IMR-90 (cell line): Measurements from ENCODE around the gene KITLG. TPM values are rescaled to one million over a fixed set of nuclear protein-coding genes. Genes with fewer than 3 reads are reported as not detected.

ENCODE experiments used
- ATAC-seq: fragments of 200-7000 bp; cut with Tn5 transposase; 2 replicates; pipeline ENCODE4 v1.9.1; 2020; ENCODE audit warnings: low read depth, mild to moderate bottlenecking, moderate library complexity
- BruUV-seq: library from RNA; stranded (reverse); fragments of 400-500 nt; replicated peaks from 2 replicates; lab custom pipeline; 2021; lab: Mats Ljungman, UMichigan
- CTCF ChIA-PET: fragments of 300-600 bp; formaldehyde crosslinking; extraction: SDS; loops from one replicate; lab custom pipeline; 2021; ENCODE audit warnings: antibody characterized with exemption; lab: Yijun Ruan, JAX
- POLR2A ChIA-PET: fragments of 300-600 bp; sonication (Branson Sonifier 250); formaldehyde crosslinking; loops from one replicate; lab custom pipeline; 2022; ENCODE audit warnings: antibody characterized with exemption; ENCODE audit not compliant: unreplicated experiment; lab: Charles Lee
- DNase-seq: peaks from one replicate; pipeline ENCODE4 v3.0.0; 2013
- H2AFZ ChIP-seq: replicated peaks from 2 replicates; pipeline ENCODE3; 2013; ENCODE audit warnings: low read length, mild to moderate bottlenecking; ENCODE audit not compliant: poor library complexity
- H2AK5ac ChIP-seq: 2 replicates; pipeline ENCODE4 v1.6.1; 2013; ENCODE audit warnings: low read depth, low read length, inconsistent platforms
- H2AK9ac ChIP-seq: replicated peaks from 2 replicates; pipeline ENCODE3; 2013; ENCODE audit warnings: mild to moderate bottlenecking, low read depth, low read length, moderate library complexity; ENCODE audit not compliant: poor library complexity
- H2BK120ac ChIP-seq: 2 replicates; pipeline ENCODE4 v1.6.1; 2013; ENCODE audit warnings: low read depth, low read length, inconsistent platforms
- H2BK15ac ChIP-seq: 3 replicates; pipeline ENCODE4 v1.6.1; 2013; ENCODE audit warnings: low read depth, low read length, inconsistent platforms
- H2BK20ac ChIP-seq: 2 replicates; pipeline ENCODE4 v1.6.1; 2013; ENCODE audit warnings: low read depth, mild to moderate bottlenecking, inconsistent platforms, low read length, moderate library complexity
- H2BK5ac ChIP-seq: 2 replicates; pipeline ENCODE4 v1.6.1; 2013; ENCODE audit warnings: mild to moderate bottlenecking, low read depth, low read length, inconsistent platforms; ENCODE audit not compliant: poor library complexity, severe bottlenecking
- H3K14ac ChIP-seq: replicated peaks from 2 replicates; pipeline ENCODE4 v1.6.1; 2013; ENCODE audit warnings: low read depth, low read length, inconsistent platforms
- H3K18ac ChIP-seq: 2 replicates; pipeline ENCODE4 v1.6.1; 2013; ENCODE audit warnings: low read depth, low read length, control low read depth
- H3K23ac ChIP-seq: 2 replicates; pipeline ENCODE4 v1.6.1; 2013; ENCODE audit warnings: low read depth, low read length, inconsistent platforms
- H3K27ac ChIP-seq: 2 replicates; pipeline ENCODE4 v1.5.1; 2013; ENCODE audit warnings: mild to moderate bottlenecking, control low read depth, low read length; ENCODE audit not compliant: insufficient read depth
- H3K27me3 ChIP-seq: 2 replicates; pipeline ENCODE4 v1.6.1; 2013; ENCODE audit warnings: low read length; ENCODE audit not compliant: control insufficient read depth, insufficient read depth
- H3K36me3 ChIP-seq: 2 replicates; pipeline ENCODE4 v1.6.1; 2013; ENCODE audit warnings: low read length, mixed read lengths; ENCODE audit not compliant: control insufficient read depth, insufficient read depth
- H3K4ac ChIP-seq: 2 replicates; pipeline ENCODE4 v1.6.1; 2013; ENCODE audit warnings: low read depth, low read length, inconsistent platforms
- H3K4me1 ChIP-seq: 2 replicates; pipeline ENCODE4 v1.6.1; 2013; ENCODE audit warnings: low read length, mixed read lengths; ENCODE audit not compliant: control insufficient read depth, insufficient read depth
- H3K4me2 ChIP-seq: 2 replicates; pipeline ENCODE4 v1.6.1; 2013; ENCODE audit warnings: low read depth, mild to moderate bottlenecking, control low read depth, low read length, moderate library complexity
- H3K4me3 ChIP-seq: 2 replicates; pipeline ENCODE4 v1.5.1; 2013; ENCODE audit warnings: low read depth, mild to moderate bottlenecking, control low read depth, low read length, moderate library complexity; ENCODE audit not compliant: insufficient read depth
- H3K56ac ChIP-seq: 2 replicates; pipeline ENCODE4 v1.6.1; 2013; ENCODE audit warnings: low read length, inconsistent platforms; ENCODE audit not compliant: insufficient read depth; ENCODE audit errors: extremely low read depth
- H3K79me1 ChIP-seq, 2 experiments: 2 replicates each; pipeline ENCODE4 v1.6.1; 2013; ENCODE audit warnings: low read length in 2 of 2, inconsistent platforms in 1 of 2, low read depth in 1 of 2
- H3K9ac ChIP-seq: 2 replicates; pipeline ENCODE4 v1.6.1; 2013; ENCODE audit warnings: low read depth, low read length, control low read depth
- H3K9me1 ChIP-seq: 2 replicates; pipeline ENCODE4 v1.6.1; 2013; ENCODE audit warnings: low read length, inconsistent platforms; ENCODE audit not compliant: insufficient read depth
- H3K9me3 ChIP-seq: 2 replicates; pipeline ENCODE4 v1.6.1; 2013; ENCODE audit warnings: low read length; ENCODE audit not compliant: control insufficient read depth, insufficient read depth
- H4K20me1 ChIP-seq: 2 replicates; pipeline ENCODE4 v1.6.1; 2013; ENCODE audit warnings: low read length, inconsistent platforms; ENCODE audit not compliant: insufficient read depth
- H4K5ac ChIP-seq: 2 replicates; pipeline ENCODE4 v1.6.1; 2013; ENCODE audit warnings: mild to moderate bottlenecking, low read depth, low read length, control low read depth
- H4K8ac ChIP-seq, 2 experiments: 2 replicates each; pipeline ENCODE4 v1.6.1; 2013; ENCODE audit warnings: low read depth in 2 of 2, low read length in 2 of 2, control low read depth in 1 of 2, inconsistent platforms in 1 of 2
- H4K91ac ChIP-seq: 2 replicates; pipeline ENCODE4 v1.6.1; 2013; ENCODE audit warnings: low read depth, low read length, inconsistent platforms; ENCODE audit not compliant: insufficient read depth
- CEBPB ChIP-seq: IDR thresholded peaks from 2 replicates; pipeline ENCODE4 v1.6.1; 2012; ENCODE audit warnings: low read depth, low read length, improper control_type of control experiment
- CHD1 ChIP-seq: IDR thresholded peaks from 2 replicates; pipeline ENCODE4 v1.6.1; 2012; ENCODE audit warnings: low read depth, low read length, improper control_type of control experiment
- FOS ChIP-seq: fragments of 150-350 bp; IDR thresholded peaks from 2 replicates; pipeline ENCODE4 v1.6.1; 2016; ENCODE audit warnings: low read depth, low read length
- MAFK ChIP-seq: IDR thresholded peaks from 2 replicates; pipeline ENCODE4 v1.6.1; 2012; ENCODE audit warnings: low read depth, low read length, improper control_type of control experiment
- MAZ ChIP-seq: IDR thresholded peaks from 2 replicates; pipeline ENCODE4 v1.6.1; 2012; ENCODE audit warnings: low read depth, mild to moderate bottlenecking, low read length, improper control_type of control experiment, moderate library complexity, borderline replicate concordance
- MXI1 ChIP-seq: IDR thresholded peaks from 2 replicates; pipeline ENCODE4 v1.6.1; 2012; ENCODE audit warnings: low read depth, mild to moderate bottlenecking, low read length, moderate library complexity, borderline replicate concordance
- NFE2L2 ChIP-seq: fragments of 150-350 bp; IDR thresholded peaks from 2 replicates; pipeline ENCODE4 v1.6.1; 2016; ENCODE audit warnings: low read depth, mild to moderate bottlenecking, low read length
- POLR2A ChIP-seq: IDR thresholded peaks from 2 replicates; pipeline ENCODE4 v1.6.1; 2012; ENCODE audit warnings: mild to moderate bottlenecking, low read depth, low read length
- SMC3 ChIP-seq: fragments of 150-350 bp; IDR thresholded peaks from 2 replicates; pipeline ENCODE4 v1.6.1; 2016; ENCODE audit warnings: low read depth, mild to moderate bottlenecking, antibody characterized with exemption, low read length, moderate library complexity
- USF2 ChIP-seq: fragments of 150-350 bp; IDR thresholded peaks from 2 replicates; pipeline ENCODE4 v1.6.1; 2017; ENCODE audit warnings: mild to moderate bottlenecking, antibody characterized with exemption, low read length, low read depth
- WGBS, 2 experiments: methylation state at CpG; one replicate each; pipeline versions ENCODE4 v1.1.5 to v1.1.7; 2013; ENCODE audit warnings: missing lambda C conversion rate in 2 of 2; ENCODE audit not compliant: insufficient read length in 1 of 2; ENCODE audit errors: extremely low coverage in 2 of 2; 5-methylcytosine and 5-hydroxymethylcytosine counted together
- dilution Hi-C: fragments of 300-500 bp; cut with HindIII; formaldehyde crosslinking; loops from one replicate; pipeline ENCODE4 v1.14.3; 2018; ENCODE audit warnings: low sequenced_read_pairs; ENCODE audit not compliant: unreplicated experiment
- in situ Hi-C: fragments of 300-500 bp; cut with MboI; formaldehyde crosslinking; loops from 3 replicates; pipeline ENCODE4 v1.14.3; 2019; ENCODE audit warnings: low sequenced_read_pairs, inconsistent platforms, mixed read lengths
- intact Hi-C: fragments of 100-400 bp; cut with micrococcal nuclease; formaldehyde crosslinking; loops from 2 replicates; pipeline ENCODE4 v1.10.0; 2022
- polyA plus RNA-seq, 3 experiments: library from polyadenylated mRNA; depleted of rRNA; stranded (reverse); fragments of >200 nt; gene quantifications; 2 replicates each; pipeline ENCODE4 v1.2.3, GENCODE V29; 2012; ENCODE audit warnings: low replicate concordance in 1 of 3
- total RNA-seq: library from RNA; depleted of rRNA; stranded (reverse); fragments of >200 nt; gene quantifications from 2 replicates; pipeline ENCODE4 v1.2.3, GENCODE V29; 2012
- TF ChIP-seq, protein P1 (sequence below): conservative IDR thresholded peaks from 2 replicates; pipeline ENCODE4 v1.5.1; 2012; ENCODE audit warnings: mild to moderate bottlenecking, low read depth, low read length, improper control_type of control experiment

KITLG gene
- total and polyA plus RNA-seq, 2 of the 4 experiments (the other 2 are of a cell fraction) = 14.5 to 87.5 TPM

GRCh38 chr12:88628856-88629509 is 48.7 kb upstream of the KITLG start:
- H2BK20ac ChIP-seq = no peak overlapping the region
- H2BK5ac ChIP-seq = no peak overlapping the region
- H3K4me3 ChIP-seq = no peak overlapping the region
- dilution Hi-C loops (no loop called here), in situ Hi-C loops (no loop called here), intact Hi-C loops (loop anchor here (5.0 kb wide), 1 partner anchor 477 kb away; no protein-coding TSS in a partner anchor)
- no peaks in the 10 kb centered on the region for H3K79me1 ChIP-seq
- no peak overlapping the region for H3K9ac ChIP-seq
- no peak overlapping the region for H3K56ac ChIP-seq
- no peaks in the 10 kb centered on the region for H3K27me3 ChIP-seq
- no peak overlapping the region; the same call in 1 of the 2 replicates for H4K91ac ChIP-seq
- no peak overlapping the region for H3K14ac ChIP-seq
- ATAC-seq (no peak; the same call in 1 of the 2 replicates), DNase-seq (peak; percentile 22)
- no peak overlapping the region for H3K18ac ChIP-seq
- peak overlapping the region; percentile 11 for H2AK5ac ChIP-seq
- no peaks in the 10 kb centered on the region for H3K4me1 ChIP-seq
- no peaks in the 10 kb centered on the region for H4K20me1 ChIP-seq
- POLR2A ChIA-PET = no interaction called here
- H3K9me1 ChIP-seq = no peaks in the 10 kb centered on the region
- no peak overlapping the region for H2AK9ac ChIP-seq
- H3K27ac ChIP-seq = no peak overlapping the region
- CTCF ChIA-PET = interaction anchor here (0.6 to 1.0 kb wide), 2 partner anchors 23 to 133 kb away, joined by 3 read pairs; no protein-coding TSS in a partner anchor
- no peak overlapping the region for H3K4ac ChIP-seq
- H3K9me3 ChIP-seq = no peaks in the 10 kb centered on the region
- TF ChIP-seq MAZ = no peak
- no peak for TF ChIP-seq MXI1
- no peak for TF ChIP-seq CHD1
- TF ChIP-seq USF2 = no peak
- TF ChIP-seq NFE2L2 = no peak
- TF ChIP-seq FOS = no peak
- no peak for TF ChIP-seq MAFK
- TF ChIP-seq, protein P1, sequence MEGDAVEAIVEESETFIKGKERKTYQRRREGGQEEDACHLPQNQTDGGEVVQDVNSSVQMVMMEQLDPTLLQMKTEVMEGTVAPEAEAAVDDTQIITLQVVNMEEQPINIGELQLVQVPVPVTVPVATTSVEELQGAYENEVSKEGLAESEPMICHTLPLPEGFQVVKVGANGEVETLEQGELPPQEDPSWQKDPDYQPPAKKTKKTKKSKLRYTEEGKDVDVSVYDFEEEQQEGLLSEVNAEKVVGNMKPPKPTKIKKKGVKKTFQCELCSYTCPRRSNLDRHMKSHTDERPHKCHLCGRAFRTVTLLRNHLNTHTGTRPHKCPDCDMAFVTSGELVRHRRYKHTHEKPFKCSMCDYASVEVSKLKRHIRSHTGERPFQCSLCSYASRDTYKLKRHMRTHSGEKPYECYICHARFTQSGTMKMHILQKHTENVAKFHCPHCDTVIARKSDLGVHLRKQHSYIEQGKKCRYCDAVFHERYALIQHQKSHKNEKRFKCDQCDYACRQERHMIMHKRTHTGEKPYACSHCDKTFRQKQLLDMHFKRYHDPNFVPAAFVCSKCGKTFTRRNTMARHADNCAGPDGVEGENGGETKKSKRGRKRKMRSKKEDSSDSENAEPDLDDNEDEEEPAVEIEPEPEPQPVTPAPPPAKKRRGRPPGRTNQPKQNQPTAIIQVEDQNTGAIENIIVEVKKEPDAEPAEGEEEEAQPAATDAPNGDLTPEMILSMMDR = no peak
- TF ChIP-seq SMC3 = no peak
- TF ChIP-seq CEBPB = no peak
- TF ChIP-seq POLR2A = no peak
- no peak overlapping the region for H4K5ac ChIP-seq
- no peaks in the 10 kb centered on the region for H3K36me3 ChIP-seq
- BruUV-seq = no TSS peak
- H4K8ac ChIP-seq = no peak overlapping the region
- peak overlapping the region; percentile 35 for H2AFZ ChIP-seq
- H2BK120ac ChIP-seq = no peak overlapping the region
- WGBS, 2 experiments = 75% methylated on average over 2 of the region's 2 CpGs; no CpG with 5 or more reads in 1 of the 2 experiments
- H3K23ac ChIP-seq = no peak overlapping the region
- no peak overlapping the region for H3K4me2 ChIP-seq
- peak overlapping the region; percentile 29; the same call in 1 of the 3 replicates for H2BK15ac ChIP-seq
